HepG2 (cell line): Measurements from ENCODE around the gene NDUFB10. TPM values are rescaled to one million over a fixed set of nuclear protein-coding genes. Genes with fewer than 3 reads are reported as not detected.
A peak's percentile ranks its signal among the peaks of the same experiment; 100 is the strongest.

Experiments
- AGO2 ChIP-seq: fragments of 200-400 bp; formaldehyde crosslinking; optimal IDR thresholded peaks from 2 replicates; pipeline ENCODE3; 2017; ENCODE audit warnings: mild to moderate bottlenecking, low read depth, low read length, moderate library complexity
- HIVEP1 ChIP-seq: sonication (generic); formaldehyde crosslinking; IDR thresholded peaks from 2 replicates; pipeline ENCODE4 v1.4.0; 2020; ENCODE audit warnings: mild to moderate bottlenecking, missing genetic modification reagents
- JUND ChIP-seq: sonication (generic); formaldehyde crosslinking; IDR thresholded peaks from 2 replicates; pipeline ENCODE4 v1.8.0; 2022; ENCODE audit warnings: mild to moderate bottlenecking, missing genetic modification reagents
- KDM3A ChIP-seq: IDR thresholded peaks from 2 replicates; pipeline ENCODE4 v1.6.1; 2018; ENCODE audit warnings: low read depth, missing compliant biosample characterization
- KLF13 ChIP-seq: sonication (generic); formaldehyde crosslinking; IDR thresholded peaks from 2 replicates; pipeline ENCODE4 v1.4.0; 2020; ENCODE audit warnings: mild to moderate bottlenecking, missing genetic modification reagents
- KMT2B ChIP-seq: IDR thresholded peaks from 2 replicates; pipeline ENCODE4 v1.6.1; 2016; ENCODE audit warnings: missing genetic modification reagents, missing compliant biosample characterization
- MXD4 ChIP-seq: IDR thresholded peaks from 2 replicates; pipeline ENCODE4 v1.6.1; 2016; ENCODE audit warnings: mild to moderate bottlenecking, missing biosample characterization, missing genetic modification reagents
- MXI1 ChIP-seq: IDR thresholded peaks from 3 replicates; pipeline ENCODE4 v1.6.1; 2012; ENCODE audit warnings: low read depth, low read length, inconsistent platforms, borderline replicate concordance
- ZMYM2 ChIP-seq: sonication (generic); formaldehyde crosslinking; IDR thresholded peaks from 2 replicates; pipeline ENCODE4 v1.8.0; 2022; ENCODE audit warnings: mild to moderate bottlenecking, missing genetic modification reagents
- ZNF333 ChIP-seq: sonication (generic); formaldehyde crosslinking; IDR thresholded peaks from 2 replicates; pipeline ENCODE4 v1.4.0; 2020; ENCODE audit warnings: mild to moderate bottlenecking, missing genetic modification reagents, borderline replicate concordance
- ZNF530 ChIP-seq: sonication (generic); formaldehyde crosslinking; IDR thresholded peaks from 2 replicates; pipeline ENCODE4 v1.5.0; 2020; ENCODE audit warnings: low read depth, mild to moderate bottlenecking, missing genetic modification reagents
- polyA plus RNA-seq, 8 experiments: library from polyadenylated mRNA; depleted of rRNA in 3 of 8; stranded (reverse) in 7 of 8; unstranded in 1 of 8; fragments of >200 nt; fragmentation: Illumina TruSeq in 4 of 8; extraction: Trizol in 4 of 8; gene quantifications; 2 replicates each; pipeline versions ENCODE4 v1.2.1 to v1.2.3, GENCODE V29; 2011 to 2016; ENCODE audit warnings: low read depth in 4 of 8, missing spikeins in 1 of 8, mixed read lengths in 1 of 8; ENCODE audit not compliant: insufficient read depth in 1 of 8
- total RNA-seq, 5 experiments: library from RNA; depleted of rRNA; stranded (reverse); fragments of >200 nt; fragmentation: Illumina TruSeq; extraction: Trizol; gene quantifications; 2 replicates each; pipeline ENCODE4 v1.2.3, GENCODE V29; 2016; ENCODE audit warnings: low read depth in 1 of 5
- TF ChIP-seq, protein P1 (sequence below): sonication (generic); formaldehyde crosslinking; IDR thresholded peaks from 2 replicates; pipeline ENCODE4 v1.5.1; 2020; ENCODE audit warnings: mild to moderate bottlenecking, missing genetic modification reagents, moderate library complexity
- TF ChIP-seq, protein P2 (sequence below): IDR thresholded peaks from 2 replicates; pipeline ENCODE4 v1.6.1; 2016; ENCODE audit warnings: low read depth, missing genetic modification reagents, missing compliant biosample characterization
- TF ChIP-seq, protein P3 (sequence below): sonication (generic); formaldehyde crosslinking; IDR thresholded peaks from 2 replicates; pipeline ENCODE4 v1.5.1; 2020; ENCODE audit warnings: missing genetic modification reagents, mild to moderate bottlenecking, borderline replicate concordance
- TF ChIP-seq, protein P4 (sequence below): sonication (generic); formaldehyde crosslinking; IDR thresholded peaks from 2 replicates; pipeline ENCODE4 v1.4.0; 2020; ENCODE audit warnings: mild to moderate bottlenecking, missing genetic modification reagents

The NDUFB10 gene
- total and polyA plus RNA-seq, 2 of the 13 experiments (the other 11 are each of a cell fraction or from before 2014, with no cell fraction given): 68.6 to 157 TPM

- TF ChIP-seq, protein P1, sequence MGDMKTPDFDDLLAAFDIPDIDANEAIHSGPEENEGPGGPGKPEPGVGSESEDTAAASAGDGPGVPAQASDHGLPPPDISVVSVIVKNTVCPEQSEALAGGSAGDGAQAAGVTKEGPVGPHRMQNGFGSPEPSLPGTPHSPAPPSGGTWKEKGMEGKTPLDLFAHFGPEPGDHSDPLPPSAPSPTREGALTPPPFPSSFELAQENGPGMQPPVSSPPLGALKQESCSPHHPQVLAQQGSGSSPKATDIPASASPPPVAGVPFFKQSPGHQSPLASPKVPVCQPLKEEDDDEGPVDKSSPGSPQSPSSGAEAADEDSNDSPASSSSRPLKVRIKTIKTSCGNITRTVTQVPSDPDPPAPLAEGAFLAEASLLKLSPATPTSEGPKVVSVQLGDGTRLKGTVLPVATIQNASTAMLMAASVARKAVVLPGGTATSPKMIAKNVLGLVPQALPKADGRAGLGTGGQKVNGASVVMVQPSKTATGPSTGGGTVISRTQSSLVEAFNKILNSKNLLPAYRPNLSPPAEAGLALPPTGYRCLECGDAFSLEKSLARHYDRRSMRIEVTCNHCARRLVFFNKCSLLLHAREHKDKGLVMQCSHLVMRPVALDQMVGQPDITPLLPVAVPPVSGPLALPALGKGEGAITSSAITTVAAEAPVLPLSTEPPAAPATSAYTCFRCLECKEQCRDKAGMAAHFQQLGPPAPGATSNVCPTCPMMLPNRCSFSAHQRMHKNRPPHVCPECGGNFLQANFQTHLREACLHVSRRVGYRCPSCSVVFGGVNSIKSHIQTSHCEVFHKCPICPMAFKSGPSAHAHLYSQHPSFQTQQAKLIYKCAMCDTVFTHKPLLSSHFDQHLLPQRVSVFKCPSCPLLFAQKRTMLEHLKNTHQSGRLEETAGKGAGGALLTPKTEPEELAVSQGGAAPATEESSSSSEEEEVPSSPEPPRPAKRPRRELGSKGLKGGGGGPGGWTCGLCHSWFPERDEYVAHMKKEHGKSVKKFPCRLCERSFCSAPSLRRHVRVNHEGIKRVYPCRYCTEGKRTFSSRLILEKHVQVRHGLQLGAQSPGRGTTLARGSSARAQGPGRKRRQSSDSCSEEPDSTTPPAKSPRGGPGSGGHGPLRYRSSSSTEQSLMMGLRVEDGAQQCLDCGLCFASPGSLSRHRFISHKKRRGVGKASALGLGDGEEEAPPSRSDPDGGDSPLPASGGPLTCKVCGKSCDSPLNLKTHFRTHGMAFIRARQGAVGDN (CRISPR knock-in tag): peak; percentile 95
- TF ChIP-seq MXI1 (peak; percentile 51; the same call in 1 of the 3 replicates), HIVEP1 (CRISPR knock-in tag) (0 out of 2 replicates have a peak, but pooled peaks have one; percentile 36), ZNF333 (CRISPR knock-in tag) (no peak), KDM3A (no peak), KMT2B (peak; percentile 52), AGO2 (no peak), MXD4 (CRISPR knock-in tag) (peak; percentile 74), ZNF530 (no peak), ZMYM2 (CRISPR knock-in tag) (no peak), KLF13 (CRISPR knock-in tag) (no peak), JUND (CRISPR knock-in tag) (no peak)
- TF ChIP-seq, protein P2, sequence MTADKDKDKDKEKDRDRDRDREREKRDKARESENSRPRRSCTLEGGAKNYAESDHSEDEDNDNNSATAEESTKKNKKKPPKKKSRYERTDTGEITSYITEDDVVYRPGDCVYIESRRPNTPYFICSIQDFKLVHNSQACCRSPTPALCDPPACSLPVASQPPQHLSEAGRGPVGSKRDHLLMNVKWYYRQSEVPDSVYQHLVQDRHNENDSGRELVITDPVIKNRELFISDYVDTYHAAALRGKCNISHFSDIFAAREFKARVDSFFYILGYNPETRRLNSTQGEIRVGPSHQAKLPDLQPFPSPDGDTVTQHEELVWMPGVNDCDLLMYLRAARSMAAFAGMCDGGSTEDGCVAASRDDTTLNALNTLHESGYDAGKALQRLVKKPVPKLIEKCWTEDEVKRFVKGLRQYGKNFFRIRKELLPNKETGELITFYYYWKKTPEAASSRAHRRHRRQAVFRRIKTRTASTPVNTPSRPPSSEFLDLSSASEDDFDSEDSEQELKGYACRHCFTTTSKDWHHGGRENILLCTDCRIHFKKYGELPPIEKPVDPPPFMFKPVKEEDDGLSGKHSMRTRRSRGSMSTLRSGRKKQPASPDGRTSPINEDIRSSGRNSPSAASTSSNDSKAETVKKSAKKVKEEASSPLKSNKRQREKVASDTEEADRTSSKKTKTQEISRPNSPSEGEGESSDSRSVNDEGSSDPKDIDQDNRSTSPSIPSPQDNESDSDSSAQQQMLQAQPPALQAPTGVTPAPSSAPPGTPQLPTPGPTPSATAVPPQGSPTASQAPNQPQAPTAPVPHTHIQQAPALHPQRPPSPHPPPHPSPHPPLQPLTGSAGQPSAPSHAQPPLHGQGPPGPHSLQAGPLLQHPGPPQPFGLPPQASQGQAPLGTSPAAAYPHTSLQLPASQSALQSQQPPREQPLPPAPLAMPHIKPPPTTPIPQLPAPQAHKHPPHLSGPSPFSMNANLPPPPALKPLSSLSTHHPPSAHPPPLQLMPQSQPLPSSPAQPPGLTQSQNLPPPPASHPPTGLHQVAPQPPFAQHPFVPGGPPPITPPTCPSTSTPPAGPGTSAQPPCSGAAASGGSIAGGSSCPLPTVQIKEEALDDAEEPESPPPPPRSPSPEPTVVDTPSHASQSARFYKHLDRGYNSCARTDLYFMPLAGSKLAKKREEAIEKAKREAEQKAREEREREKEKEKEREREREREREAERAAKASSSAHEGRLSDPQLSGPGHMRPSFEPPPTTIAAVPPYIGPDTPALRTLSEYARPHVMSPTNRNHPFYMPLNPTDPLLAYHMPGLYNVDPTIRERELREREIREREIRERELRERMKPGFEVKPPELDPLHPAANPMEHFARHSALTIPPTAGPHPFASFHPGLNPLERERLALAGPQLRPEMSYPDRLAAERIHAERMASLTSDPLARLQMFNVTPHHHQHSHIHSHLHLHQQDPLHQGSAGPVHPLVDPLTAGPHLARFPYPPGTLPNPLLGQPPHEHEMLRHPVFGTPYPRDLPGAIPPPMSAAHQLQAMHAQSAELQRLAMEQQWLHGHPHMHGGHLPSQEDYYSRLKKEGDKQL: no peak
- TF ChIP-seq, protein P3, sequence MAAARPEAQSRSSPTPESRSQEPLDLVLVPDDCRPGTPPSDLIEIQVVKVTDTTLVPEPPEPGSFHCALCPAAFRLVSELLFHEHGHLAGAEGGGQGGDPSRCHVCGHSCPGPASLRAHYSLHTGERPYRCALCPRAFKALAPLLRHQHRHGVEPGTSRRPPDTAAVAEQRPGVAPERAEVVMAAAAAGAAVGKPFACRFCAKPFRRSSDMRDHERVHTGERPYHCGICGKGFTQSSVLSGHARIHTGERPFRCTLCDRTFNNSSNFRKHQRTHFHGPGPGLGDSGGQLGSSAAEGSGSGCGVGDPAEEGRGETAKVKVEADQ: peak; percentile 88
- TF ChIP-seq, protein P4, sequence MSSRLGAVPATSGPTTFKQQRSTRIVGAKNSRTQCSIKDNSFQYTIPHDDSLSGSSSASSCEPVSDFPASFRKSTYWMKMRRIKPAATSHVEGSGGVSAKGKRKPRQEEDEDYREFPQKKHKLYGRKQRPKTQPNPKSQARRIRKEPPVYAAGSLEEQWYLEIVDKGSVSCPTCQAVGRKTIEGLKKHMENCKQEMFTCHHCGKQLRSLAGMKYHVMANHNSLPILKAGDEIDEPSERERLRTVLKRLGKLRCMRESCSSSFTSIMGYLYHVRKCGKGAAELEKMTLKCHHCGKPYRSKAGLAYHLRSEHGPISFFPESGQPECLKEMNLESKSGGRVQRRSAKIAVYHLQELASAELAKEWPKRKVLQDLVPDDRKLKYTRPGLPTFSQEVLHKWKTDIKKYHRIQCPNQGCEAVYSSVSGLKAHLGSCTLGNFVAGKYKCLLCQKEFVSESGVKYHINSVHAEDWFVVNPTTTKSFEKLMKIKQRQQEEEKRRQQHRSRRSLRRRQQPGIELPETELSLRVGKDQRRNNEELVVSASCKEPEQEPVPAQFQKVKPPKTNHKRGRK: no peak
Observed at GRCh38 chr16:2009791-2010510, 50.6 kb downstream of the NDUFB10 start, which contains the start of gene ZNF598 (continued).
